Mononuclear cell (primary cell): ENCODE results near the gene ZNF385B. TPM values are rescaled to one million over a fixed set of nuclear protein-coding genes. Genes with fewer than 3 reads are reported as not detected.
"Not testable (repeated sequence)": the region's sequence is repeated elsewhere in the genome, so short reads cannot be mapped to it uniquely, and the experiment has no call there.

Source experiments
- H3K27me3 ChIP-seq: 2 replicates; pipeline ENCODE4 v1.6.0; 2011; ENCODE audit warnings: low read length, control low read depth; ENCODE audit not compliant: insufficient read depth
- H3K4me1 ChIP-seq: 2 replicates; pipeline ENCODE4 v1.5.1; 2011; ENCODE audit warnings: mild to moderate bottlenecking, low read length, control low read depth; ENCODE audit not compliant: insufficient read depth
- H3K4me3 ChIP-seq: 2 replicates; pipeline ENCODE4 v1.5.1; 2011; ENCODE audit warnings: mild to moderate bottlenecking, low read length, moderate library complexity
- H3K9me3 ChIP-seq: 2 replicates; pipeline ENCODE4 v1.5.1; 2011; ENCODE audit warnings: low read depth, mild to moderate bottlenecking, control low read depth, low read length
- total RNA-seq: library from RNA; depleted of rRNA; stranded (reverse); fragments of >200 nt; gene quantifications from one replicate; pipeline ENCODE4 v1.2.3, GENCODE V29; 2012

The ZNF385B gene
- total RNA-seq, 1 donor: not detected

- H3K27me3 ChIP-seq: no peaks in the 10 kb centered on the region
- no peaks in the 10 kb centered on the region for H3K4me1 ChIP-seq
- no peaks in the 10 kb centered on the region for H3K9me3 ChIP-seq
- H3K4me3 ChIP-seq: no peak overlapping the region
Measured at GRCh38 chr2:179642462-179642861, 218.9 kb downstream of the ZNF385B start.

GRCh38 chr2:179636995-179637394, 224.4 kb downstream of the ZNF385B start:
- H3K4me3 ChIP-seq: no peak overlapping the region
- H3K4me1 ChIP-seq: no peaks in the 10 kb centered on the region

GRCh38 chr2:179636100-179636980, 225.1 kb downstream of the ZNF385B start:
- Histone ChIP-seq H3K4me3 (no peak overlapping the region), H3K9me3 (no peaks in the 10 kb centered on the region), H3K4me1 (no peaks in the 10 kb centered on the region), H3K27me3 (no peaks in the 10 kb centered on the region)

More at GRCh38 chr2:179636995-179637394, 224.4 kb downstream of the ZNF385B start:
- H3K27me3 ChIP-seq: no peaks in the 10 kb centered on the region
- H3K9me3 ChIP-seq: no peaks in the 10 kb centered on the region

- not testable (repeated sequence) for H3K4me1 ChIP-seq, H3K9me3 ChIP-seq, H3K4me3 ChIP-seq, H3K27me3 ChIP-seq
Measured at GRCh38 chr2:179631769-179632385, 229.5 kb downstream of the ZNF385B start.

GRCh38 chr2:179629776-179630175, 231.6 kb downstream of the ZNF385B start:
- H3K27me3 ChIP-seq, H3K9me3 ChIP-seq: not testable (repeated sequence)

GRCh38 chr2:179626261-179626660, 235.2 kb downstream of the ZNF385B start:
- Histone ChIP-seq H3K9me3 (peaks cover 6% of the 10 kb centered on the region), H3K4me3 (no peak overlapping the region), H3K27me3 (no peaks in the 10 kb centered on the region), H3K4me1 (no peaks in the 10 kb centered on the region)

More at GRCh38 chr2:179629776-179630175, 231.6 kb downstream of the ZNF385B start:
- H3K4me3 ChIP-seq, H3K4me1 ChIP-seq: not testable (repeated sequence)

GRCh38 chr2:179622635-179623300, 238.6 kb downstream of the ZNF385B start:
- H3K9me3 ChIP-seq: peaks cover 6% of the 10 kb centered on the region
- H3K27me3 ChIP-seq: no peaks in the 10 kb centered on the region

GRCh38 chr2:179622112-179622511, 239.3 kb downstream of the ZNF385B start:
- H3K4me3 ChIP-seq: no peak overlapping the region
- H3K4me1 ChIP-seq: no peaks in the 10 kb centered on the region
- peaks cover 6% of the 10 kb centered on the region for H3K9me3 ChIP-seq
- H3K27me3 ChIP-seq: no peaks in the 10 kb centered on the region

More at GRCh38 chr2:179622635-179623300, 238.6 kb downstream of the ZNF385B start:
- Histone ChIP-seq H3K4me3 (no peak overlapping the region), H3K4me1 (no peaks in the 10 kb centered on the region)

- Histone ChIP-seq H3K4me1 (no peaks in the 10 kb centered on the region), H3K9me3 (no peaks in the 10 kb centered on the region), H3K4me3 (no peak overlapping the region), H3K27me3 (no peaks in the 10 kb centered on the region)
Measured at GRCh38 chr2:179619947-179620467, 241.4 kb downstream of the ZNF385B start.

- Histone ChIP-seq H3K4me1 (no peaks in the 10 kb centered on the region), H3K27me3 (no peaks in the 10 kb centered on the region)
Measured at GRCh38 chr2:179614121-179614520, 247.3 kb downstream of the ZNF385B start.

GRCh38 chr2:179613701-179614100, 247.7 kb downstream of the ZNF385B start:
- H3K4me1 ChIP-seq: no peaks in the 10 kb centered on the region
- no peak overlapping the region for H3K4me3 ChIP-seq
- no peaks in the 10 kb centered on the region for H3K27me3 ChIP-seq
- no peaks in the 10 kb centered on the region for H3K9me3 ChIP-seq

More at GRCh38 chr2:179614121-179614520, 247.3 kb downstream of the ZNF385B start:
- Histone ChIP-seq H3K9me3 (no peaks in the 10 kb centered on the region), H3K4me3 (no peak overlapping the region)

GRCh38 chr2:179613299-179613651, 248.1 kb downstream of the ZNF385B start:
- Histone ChIP-seq H3K4me1 (no peaks in the 10 kb centered on the region), H3K27me3 (no peaks in the 10 kb centered on the region), H3K9me3 (no peaks in the 10 kb centered on the region), H3K4me3 (no peak overlapping the region)

GRCh38 chr2:179612591-179613298, 248.7 kb downstream of the ZNF385B start:
- no peaks in the 10 kb centered on the region for H3K27me3 ChIP-seq
- no peak overlapping the region for H3K4me3 ChIP-seq
- no peaks in the 10 kb centered on the region for H3K9me3 ChIP-seq
- H3K4me1 ChIP-seq: no peaks in the 10 kb centered on the region

GRCh38 chr2:179612108-179612507, 249.3 kb downstream of the ZNF385B start:
- no peaks in the 10 kb centered on the region for H3K27me3 ChIP-seq
- H3K4me1 ChIP-seq: no peaks in the 10 kb centered on the region
- H3K9me3 ChIP-seq: no peaks in the 10 kb centered on the region
- H3K4me3 ChIP-seq: no peak overlapping the region
